Measurements from ENCODE around the gene GALNT18.

DNA sequence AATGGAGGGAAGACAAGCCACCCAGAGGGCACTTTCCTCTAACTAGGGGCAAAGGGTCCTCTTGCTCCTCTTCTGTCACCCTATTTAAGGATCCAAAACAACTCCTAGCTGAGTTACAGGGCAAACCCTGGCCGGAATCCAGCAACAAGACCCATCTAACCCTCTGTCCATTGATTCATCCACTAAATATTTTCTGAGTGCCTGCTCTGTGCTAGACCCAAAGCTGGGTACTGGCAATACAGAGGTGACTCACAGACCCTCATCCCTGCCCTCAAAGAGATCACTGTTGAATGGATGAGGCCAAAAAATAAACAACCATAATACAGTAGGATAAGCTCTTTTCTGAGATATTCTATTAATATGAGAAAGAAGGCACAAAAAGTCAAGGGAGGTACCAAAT, 4.3 kb upstream of the GALNT18 start:
- TF ChIP-seq, protein P1, sequence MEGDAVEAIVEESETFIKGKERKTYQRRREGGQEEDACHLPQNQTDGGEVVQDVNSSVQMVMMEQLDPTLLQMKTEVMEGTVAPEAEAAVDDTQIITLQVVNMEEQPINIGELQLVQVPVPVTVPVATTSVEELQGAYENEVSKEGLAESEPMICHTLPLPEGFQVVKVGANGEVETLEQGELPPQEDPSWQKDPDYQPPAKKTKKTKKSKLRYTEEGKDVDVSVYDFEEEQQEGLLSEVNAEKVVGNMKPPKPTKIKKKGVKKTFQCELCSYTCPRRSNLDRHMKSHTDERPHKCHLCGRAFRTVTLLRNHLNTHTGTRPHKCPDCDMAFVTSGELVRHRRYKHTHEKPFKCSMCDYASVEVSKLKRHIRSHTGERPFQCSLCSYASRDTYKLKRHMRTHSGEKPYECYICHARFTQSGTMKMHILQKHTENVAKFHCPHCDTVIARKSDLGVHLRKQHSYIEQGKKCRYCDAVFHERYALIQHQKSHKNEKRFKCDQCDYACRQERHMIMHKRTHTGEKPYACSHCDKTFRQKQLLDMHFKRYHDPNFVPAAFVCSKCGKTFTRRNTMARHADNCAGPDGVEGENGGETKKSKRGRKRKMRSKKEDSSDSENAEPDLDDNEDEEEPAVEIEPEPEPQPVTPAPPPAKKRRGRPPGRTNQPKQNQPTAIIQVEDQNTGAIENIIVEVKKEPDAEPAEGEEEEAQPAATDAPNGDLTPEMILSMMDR (optimal IDR thresholded peaks at IDR 0.05 in 1 of 3, IDR thresholded peaks at IDR 0.05 in 1 of 3, conservative IDR thresholded peaks at IDR 0.05 in 1 of 3; ENCODE audit: extremely low read depth in 1 of 3, insufficient read depth in 2 of 3, low read length in 3 of 3), result no peak
- TF ChIP-seq EZH2 (IDR thresholded peaks at IDR 0.05; ENCODE audit: low read length), result no peak

All from keratinocyte (primary cell).